Fibroblast of skin of left quadriceps (primary cell): ENCODE results near the gene CYREN.

Experiments
- DNase-seq, 2 experiments: peaks; one replicate each; pipeline ENCODE4 v3.0.0-alpha.2; 2013; ENCODE audit warnings: low read depth in 2 of 2

CYREN gene

GRCh38 chr7:135197343-135197742 lies 26.8 kb upstream of the CYREN start:
- no peak for DNase-seq

GRCh38 chr7:135195968-135196629 lies 25.6 kb upstream of the CYREN start:
- DNase-seq: no peak

- no peak for DNase-seq
Measured at GRCh38 chr7:135195156-135195555, 24.6 kb upstream of the CYREN start.

GRCh38 chr7:135194494-135195095 lies 24.1 kb upstream of the CYREN start:
- DNase-seq: no peak

GRCh38 chr7:135193615-135194081 lies 23.1 kb upstream of the CYREN start:
- peak; percentile 92 to 94 for DNase-seq

GRCh38 chr7:135192914-135193536 lies 22.5 kb upstream of the CYREN start:
- no peak for DNase-seq

- DNase-seq: no peak
Measured at GRCh38 chr7:135190703-135191102, 20.2 kb upstream of the CYREN start.

GRCh38 chr7:135189961-135190360 lies 19.5 kb upstream of the CYREN start:
- peak; percentile 57 to 60 for DNase-seq

GRCh38 chr7:135189221-135189662 lies 18.7 kb upstream of the CYREN start:
- no peak for DNase-seq

- DNase-seq: no peak
Measured at GRCh38 chr7:135188298-135188984, 17.9 kb upstream of the CYREN start.

GRCh38 chr7:135186841-135187253 lies 16.3 kb upstream of the CYREN start:
- DNase-seq: no peak

- no peak for DNase-seq
Measured at GRCh38 chr7:135186261-135186540, 15.7 kb upstream of the CYREN start.

- DNase-seq: no peak
Measured at GRCh38 chr7:135185471-135186260, 15.2 kb upstream of the CYREN start.

- DNase-seq: no peak
Measured at GRCh38 chr7:135184254-135184841, 13.8 kb upstream of the CYREN start.

GRCh38 chr7:135183478-135183877 lies 13.0 kb upstream of the CYREN start:
- DNase-seq: no peak

- no peak for DNase-seq
Measured at GRCh38 chr7:135181929-135182678, 11.6 kb upstream of the CYREN start.

GRCh38 chr7:135181261-135181928 lies 10.9 kb upstream of the CYREN start:
- no peak for DNase-seq

GRCh38 chr7:135180122-135180521 lies 9.6 kb upstream of the CYREN start:
- no peak for DNase-seq

GRCh38 chr7:135179321-135179925 lies 8.9 kb upstream of the CYREN start:
- no peak for DNase-seq

GRCh38 chr7:135178364-135178763 lies 7.9 kb upstream of the CYREN start:
- no peak for DNase-seq
